ENCODE measurements around the gene RAP1B. TPM values are rescaled to one million over a fixed set of nuclear protein-coding genes. Genes with fewer than 3 reads are reported as not detected.

RAP1B gene
- total RNA-seq, 1 experiment from 2014 or later, result 86.9 TPM

GRCh38 chr12:68641138-68641537, 30.4 kb downstream of the RAP1B start:
- H3K4me3 Mint-ChIP-seq, result no peak overlapping the region
- H3K4me1 Mint-ChIP-seq, result peaks cover 4% of the 10 kb centered on the region
- ChIA-PET POLR2A (no interaction called here), CTCF (no interaction called here)
- ATAC-seq, result no peak
- H3K27me3 Mint-ChIP-seq (ENCODE audit: low read depth), result no peaks in the 10 kb centered on the region
- H3K27ac Mint-ChIP-seq, result no peak overlapping the region
- no peak for DNase-seq (ENCODE audit: low spot score)
- no peaks in the 10 kb centered on the region for H3K36me3 Mint-ChIP-seq
- H3K9me3 Mint-ChIP-seq, result no peaks in the 10 kb centered on the region
- no peak for TF ChIP-seq MAX (CRISPR knock-in tag; IDR thresholded peaks at IDR 0.05)
- TF ChIP-seq ESRRA (CRISPR knock-in tag; IDR thresholded peaks at IDR 0.05; ENCODE audit: borderline replicate concordance), result no peak
- TF ChIP-seq OVOL2 (CRISPR knock-in tag; IDR thresholded peaks at IDR 0.05; ENCODE audit: borderline replicate concordance), result no peak
- no peak for TF ChIP-seq CDX4 (CRISPR knock-in tag; IDR thresholded peaks at IDR 0.05; ENCODE audit: borderline replicate concordance)
- TF ChIP-seq NFATC4 (CRISPR knock-in tag; IDR thresholded peaks at IDR 0.05), result no peak
- TF ChIP-seq STAT6 (CRISPR knock-in tag; conservative IDR thresholded peaks at IDR 0.05; ENCODE audit: low read depth), result no peak
- no peak for TF ChIP-seq ZNF317 (CRISPR knock-in tag; IDR thresholded peaks at IDR 0.05; ENCODE audit: borderline replicate concordance, low read depth)
- TF ChIP-seq AR (CRISPR knock-in tag; IDR thresholded peaks at IDR 0.05), result no peak
- no peak for TF ChIP-seq CREM (CRISPR knock-in tag; IDR thresholded peaks at IDR 0.05)
- TF ChIP-seq ZNF425 (CRISPR knock-in tag; conservative IDR thresholded peaks at IDR 0.05), result no peak
- TF ChIP-seq ZNF512 (CRISPR knock-in tag; IDR thresholded peaks at IDR 0.05; ENCODE audit: borderline replicate concordance), result no peak
- no peak for TF ChIP-seq MYBL2 (CRISPR knock-in tag; IDR thresholded peaks at IDR 0.05)
- no peak for TF ChIP-seq FOXJ3 (CRISPR knock-in tag; IDR thresholded peaks at IDR 0.05; ENCODE audit: borderline replicate concordance)
- TF ChIP-seq ZNF138 (CRISPR knock-in tag; conservative IDR thresholded peaks at IDR 0.05), result no peak
- no peak for TF ChIP-seq ARID4B (CRISPR knock-in tag; IDR thresholded peaks at IDR 0.05; ENCODE audit: borderline replicate concordance)
- no peak for TF ChIP-seq ELF4 (CRISPR knock-in tag; IDR thresholded peaks at IDR 0.05; ENCODE audit: low read depth)
- TF ChIP-seq IRF2 (CRISPR knock-in tag; IDR thresholded peaks at IDR 0.05; ENCODE audit: borderline replicate concordance, low read depth), result no peak
- TF ChIP-seq ATF1 (CRISPR knock-in tag; IDR thresholded peaks at IDR 0.05), result no peak
